ENCODE measurements around the gene SEC62.
"Not testable (repeated sequence)": the region's sequence is repeated elsewhere in the genome, so short reads cannot be mapped to it uniquely, and the experiment has no call there.

The SEC62 gene

DNA sequence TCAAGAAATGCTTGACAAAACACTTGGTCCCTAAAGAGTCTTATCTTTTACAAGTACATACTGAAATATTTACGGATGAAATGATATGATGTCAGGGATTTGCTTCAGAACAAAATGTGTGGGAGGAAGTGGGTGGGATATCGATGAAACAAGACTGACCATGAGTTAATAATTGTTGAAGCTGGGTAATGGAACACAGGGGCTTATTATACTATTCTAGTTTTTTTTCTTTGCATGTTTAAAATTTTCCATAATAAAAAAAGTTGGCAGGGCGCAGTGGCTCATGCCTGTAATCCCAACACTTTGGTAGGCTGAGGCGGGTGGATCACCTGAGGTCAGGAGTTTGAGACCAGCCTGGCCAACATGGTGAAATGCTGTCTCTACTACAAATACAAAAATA, 52.7 kb downstream of the SEC62 start:
- DNase-seq, result not testable (repeated sequence)

DNA sequence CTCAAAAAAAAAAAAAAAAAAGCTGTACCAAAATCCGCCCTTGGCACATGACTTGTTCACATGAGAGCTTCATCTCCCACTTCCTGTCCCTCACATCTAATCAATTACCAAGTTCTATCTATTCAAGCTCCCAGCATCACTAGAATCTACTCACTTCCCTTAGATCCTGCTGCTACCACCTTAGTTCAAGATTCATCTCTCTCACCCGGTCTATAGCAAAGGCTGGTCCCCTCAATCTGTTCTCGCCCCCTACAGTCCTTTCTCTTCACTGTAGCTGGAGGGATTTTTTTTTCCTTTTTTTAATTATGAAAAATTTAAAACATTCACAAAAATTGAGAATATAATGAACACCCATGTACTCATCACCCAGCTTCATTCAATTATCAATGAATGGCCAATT, 54.5 kb downstream of the SEC62 start:
- no peak for DNase-seq

DNA sequence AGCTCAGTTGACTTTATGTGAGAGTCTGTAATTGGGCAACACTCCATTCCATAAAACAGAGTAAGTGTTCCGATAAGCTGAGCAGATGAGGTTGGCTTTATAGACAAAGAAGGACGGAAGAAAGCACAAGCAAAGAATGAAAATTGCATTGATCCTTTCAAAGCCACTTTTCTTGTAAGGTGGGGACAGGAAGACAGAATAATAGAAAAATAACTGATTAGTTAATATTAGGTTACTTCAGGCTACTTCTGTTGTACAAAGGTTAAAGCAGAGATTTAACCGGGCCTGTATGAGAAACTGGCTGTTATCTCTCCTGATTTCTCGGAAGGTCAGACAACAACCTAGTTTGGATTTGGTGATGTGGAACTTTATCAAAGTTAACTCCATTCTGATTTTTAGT, 55.7 kb downstream of the SEC62 start:
- DNase-seq, result no peak

DNA sequence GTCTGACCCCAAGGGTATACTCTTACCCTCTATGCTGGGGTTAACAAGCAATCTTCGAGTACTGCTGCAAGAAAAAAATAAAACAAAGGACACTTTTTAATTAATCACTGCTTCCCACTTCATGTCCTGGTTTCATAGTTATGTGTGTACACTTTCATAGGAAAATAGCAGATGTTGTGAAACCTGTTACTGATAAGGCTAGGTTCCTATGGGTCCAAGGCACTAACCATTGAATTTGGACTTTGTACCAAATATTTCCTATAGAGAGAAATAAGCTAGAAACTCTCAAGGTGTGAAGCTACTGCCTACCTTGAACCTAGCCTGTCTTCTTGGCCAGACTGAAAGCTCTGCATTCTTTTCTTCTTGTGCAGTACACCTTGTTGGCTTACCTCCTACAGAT, 56.6 kb downstream of the SEC62 start:
- DNase-seq, result no peak

DNA sequence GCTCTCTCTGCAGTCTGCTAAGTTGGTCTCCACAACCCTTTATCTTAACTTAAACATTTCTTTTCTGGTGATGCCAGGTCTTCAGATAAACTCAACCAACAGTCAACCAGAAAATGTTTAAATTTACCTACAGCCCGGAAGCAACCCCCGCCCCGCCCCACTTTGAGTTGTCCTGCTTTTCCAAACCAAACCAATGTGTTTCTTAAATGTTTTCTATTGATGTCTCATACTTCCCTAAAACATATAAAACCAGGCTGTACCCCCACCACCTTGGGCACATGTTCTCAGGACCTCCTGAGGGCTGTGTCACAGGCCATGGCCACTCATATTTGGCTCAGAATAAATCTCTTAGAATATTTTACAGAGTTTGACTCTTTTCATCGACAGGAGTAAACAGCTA, 58.0 kb downstream of the SEC62 start:
- no peak for DNase-seq

DNA sequence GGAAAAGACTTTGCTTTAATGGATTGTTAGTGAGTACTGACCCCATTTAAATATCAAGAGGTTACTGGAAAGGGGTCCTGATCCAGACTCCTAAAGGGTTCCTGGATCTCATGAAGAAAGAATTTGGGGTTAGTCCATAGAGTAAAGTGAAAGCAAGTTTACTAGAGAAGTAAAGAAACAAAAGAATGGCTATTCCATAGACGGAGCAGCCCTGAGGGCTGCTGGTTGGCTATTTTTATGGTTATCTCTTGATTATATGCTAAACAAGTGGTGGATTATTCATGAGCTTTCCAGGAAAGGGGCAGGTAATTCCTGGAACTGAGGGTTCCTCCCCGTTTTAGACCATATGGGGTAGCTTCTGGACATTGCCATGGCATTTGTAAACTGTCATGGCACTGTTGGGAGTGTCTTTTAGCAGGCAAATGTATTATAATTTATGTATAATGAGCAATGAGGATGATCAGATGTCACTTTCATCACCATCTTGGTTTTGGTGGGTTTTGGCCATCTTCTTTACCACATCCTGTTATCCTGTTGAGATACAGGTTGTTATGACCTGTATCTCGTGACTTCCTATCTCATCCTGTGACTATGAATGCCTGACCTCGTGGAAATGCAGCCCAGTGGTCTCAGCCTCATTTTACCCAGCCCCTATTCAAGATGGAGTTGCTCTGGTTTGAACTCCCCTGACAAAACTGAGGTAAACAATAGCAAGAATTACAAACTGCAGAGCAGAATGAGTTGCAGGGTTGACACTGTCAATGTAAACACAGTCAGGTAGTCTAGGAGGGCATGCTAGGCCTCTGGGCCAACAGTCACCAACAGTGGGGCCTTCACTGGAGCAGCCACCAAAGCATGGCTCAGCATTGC, 60.9 kb downstream of the SEC62 start:
- no peak for DNase-seq

DNA sequence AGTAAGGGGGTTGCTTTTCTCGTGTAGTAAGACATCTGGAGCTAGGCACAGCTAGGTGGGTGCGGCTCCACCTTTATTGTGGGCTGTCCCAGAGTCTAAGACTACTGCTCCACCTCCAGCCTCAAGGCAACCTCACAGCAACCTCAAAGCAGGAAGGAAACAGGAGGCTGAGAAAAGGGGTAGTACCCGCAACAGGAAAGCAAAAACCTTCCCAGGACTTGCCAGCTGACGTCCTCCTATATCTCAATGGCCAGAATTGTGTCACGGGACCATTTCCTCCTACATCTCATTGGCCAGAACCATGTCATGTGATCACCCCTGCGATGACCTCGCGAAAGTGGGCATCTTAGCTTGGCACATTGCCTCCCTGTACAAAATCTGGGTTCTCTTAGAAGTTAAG, 66.9 kb downstream of the SEC62 start:
- DNase-seq, result peak; percentile 59

DNA sequence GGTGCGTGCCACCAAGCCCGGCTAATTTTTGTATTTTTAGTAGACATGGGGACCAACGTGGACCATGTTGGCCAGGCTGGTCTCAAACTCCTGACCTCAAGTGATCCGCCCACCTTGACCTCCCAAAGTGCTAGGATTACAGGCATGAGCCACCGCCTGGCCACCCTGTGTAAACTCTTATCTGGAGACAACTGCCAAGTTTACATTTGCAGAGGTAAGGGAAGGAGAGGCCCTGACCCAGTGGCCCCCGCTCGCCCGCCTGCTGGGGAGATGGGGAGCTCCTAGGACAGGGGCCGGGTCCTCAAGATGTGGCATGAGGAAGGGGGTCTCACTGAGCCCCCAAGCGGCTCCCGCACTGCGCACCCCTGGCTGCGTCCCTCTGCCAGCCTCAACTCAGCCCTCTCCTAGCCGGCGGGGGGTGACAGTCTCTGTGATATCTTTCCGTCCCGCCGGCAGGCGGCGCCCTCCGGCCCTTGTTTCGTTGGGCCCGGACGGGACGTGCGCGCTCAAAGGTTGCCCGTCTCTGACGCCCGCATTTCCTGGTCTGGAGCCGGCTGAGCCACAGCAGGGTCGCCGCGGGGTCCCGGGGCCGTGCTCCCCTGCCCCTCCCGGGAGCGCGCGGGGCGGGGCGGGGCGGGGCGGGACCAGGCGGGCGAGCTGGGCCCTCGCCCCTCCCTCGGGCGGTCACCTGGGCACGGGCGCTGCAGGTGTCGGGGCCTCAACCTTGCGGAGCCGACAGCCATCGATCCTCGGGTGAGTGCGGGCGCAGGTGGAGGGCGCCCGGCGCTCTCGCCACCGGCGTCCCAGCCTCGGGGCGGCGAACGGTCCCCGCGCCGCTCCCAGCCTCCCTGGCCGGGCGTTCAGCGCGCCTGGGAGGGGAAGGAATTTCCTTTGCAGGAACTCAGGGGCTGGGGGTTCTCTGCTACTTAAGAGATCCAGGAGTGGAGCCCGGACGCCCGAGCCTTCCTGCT, 71.1 kb downstream of the SEC62 start, which contains the start of gene GPR160:
TSS of gene GPR160 (plus strand) at position 533 of the 971 bp plus-strand sequence. CDS start 45,978 bp downstream, outside the sequence.
- DNase-seq, result peak; percentile 82

DNA sequence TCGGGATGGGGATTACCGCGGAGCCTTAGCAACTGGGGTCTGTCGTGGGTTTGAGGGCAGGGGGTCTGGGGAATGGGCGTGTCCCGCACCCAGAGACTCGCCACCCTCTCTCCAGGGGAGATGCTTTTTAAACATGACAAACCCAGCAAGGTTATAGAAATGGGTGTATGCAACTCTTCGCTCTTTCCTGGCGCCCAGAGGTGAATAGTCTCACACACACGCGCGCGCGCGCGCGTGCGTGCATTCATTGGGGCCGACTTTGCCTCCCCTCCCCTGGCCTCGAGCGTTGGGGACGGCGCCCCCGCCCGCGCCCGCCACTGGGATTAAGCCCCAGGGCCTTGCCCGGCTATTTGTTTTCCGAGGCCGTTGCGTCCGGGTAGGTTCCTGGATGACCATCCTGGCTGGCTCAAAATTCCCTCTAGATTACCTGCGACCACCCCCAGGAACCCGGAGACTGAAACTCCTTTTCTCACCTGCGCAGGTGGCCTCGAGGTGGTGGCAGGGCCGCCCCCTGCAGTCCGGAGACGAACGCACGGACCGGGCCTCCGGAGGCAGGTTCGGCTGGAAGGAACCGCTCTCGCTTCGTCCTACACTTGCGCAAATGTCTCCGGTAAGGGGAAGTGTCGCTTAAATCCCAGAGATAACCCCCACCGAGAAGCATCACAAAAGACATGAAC, 72.0 kb downstream of the SEC62 start:
- DNase-seq, result peak; percentile 37

DNA sequence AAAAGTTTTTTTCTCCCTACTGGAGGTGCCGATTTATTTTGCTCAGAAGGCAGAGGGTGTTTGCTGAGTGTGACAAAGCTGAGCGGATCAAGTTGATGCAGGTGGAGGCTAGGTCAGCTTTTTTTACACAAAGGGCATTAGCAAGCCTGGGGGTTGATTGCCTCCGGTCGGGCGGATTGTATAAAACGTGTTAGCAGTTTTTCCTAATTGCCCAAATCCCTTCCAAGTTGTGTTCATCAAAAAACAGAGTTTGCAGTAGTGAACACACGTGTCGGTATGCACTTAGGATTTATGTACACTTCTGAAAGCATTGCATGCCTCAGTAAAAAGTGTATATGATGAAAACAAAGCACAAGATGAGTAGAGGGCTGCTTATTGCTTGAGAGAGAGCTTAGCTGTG, 73.8 kb downstream of the SEC62 start:
- DNase-seq, result no peak

DNA sequence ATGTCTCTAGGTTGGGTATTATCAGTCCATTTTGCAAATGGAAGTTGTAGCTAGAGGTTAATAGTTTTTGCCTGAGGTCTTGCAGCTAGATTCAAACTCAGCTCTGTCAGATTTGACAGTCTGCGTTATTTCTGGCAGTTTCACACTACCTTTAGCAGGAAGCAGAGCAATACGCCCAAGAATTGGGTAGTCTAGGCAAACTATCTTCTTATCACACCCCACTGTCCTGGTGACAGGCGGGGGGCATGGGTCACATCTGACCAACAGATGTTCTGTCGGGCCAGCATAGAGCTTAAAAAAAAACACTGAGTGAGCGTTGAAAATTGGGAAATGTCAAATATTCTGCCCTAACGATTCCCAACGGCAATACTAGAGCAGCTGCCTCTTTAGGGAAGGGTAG, 76.9 kb downstream of the SEC62 start:
- DNase-seq, result no peak

DNA sequence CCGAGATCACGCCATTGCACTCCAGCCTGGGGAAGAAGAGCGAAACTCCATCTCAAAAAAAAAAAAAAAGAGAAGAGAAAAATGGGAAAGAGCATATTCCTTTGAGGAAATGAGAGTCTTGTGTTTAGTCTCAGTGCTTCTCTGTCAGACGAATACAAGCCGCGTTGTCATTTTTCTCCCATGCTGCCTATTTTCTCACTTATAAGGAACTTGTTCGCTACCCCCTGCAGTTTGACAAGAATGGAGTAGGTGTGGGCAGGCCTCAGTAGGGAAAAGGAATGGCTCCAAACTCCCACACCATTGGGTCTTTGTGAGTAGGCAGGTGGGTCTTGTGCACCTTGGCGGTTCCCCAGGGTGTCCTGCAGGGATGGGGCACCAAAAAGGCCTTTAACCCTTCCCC, 77.7 kb downstream of the SEC62 start:
- no peak for DNase-seq

DNA sequence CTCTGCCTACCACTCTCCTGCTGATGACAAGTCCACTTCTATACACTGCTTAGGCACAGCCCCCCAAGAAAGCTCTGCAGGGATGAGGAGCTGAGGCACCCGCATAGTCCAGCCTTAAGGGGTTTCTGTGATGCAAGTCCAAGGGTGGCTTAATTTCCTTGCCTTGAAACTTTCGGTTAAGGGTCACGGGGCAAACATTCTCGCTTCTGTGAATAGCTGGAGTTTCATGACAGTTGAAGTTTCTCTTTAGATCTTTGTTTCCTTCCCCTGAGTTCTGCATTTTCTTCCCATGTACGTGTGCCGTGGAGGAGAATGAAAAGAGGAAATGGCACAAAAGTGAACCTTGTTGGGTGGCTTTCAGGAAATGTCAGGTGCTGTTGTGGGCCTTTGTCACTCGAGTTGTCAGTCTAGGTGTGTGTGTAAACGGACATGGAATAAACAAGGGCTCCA, 78.2 kb downstream of the SEC62 start:
- DNase-seq, result peak; percentile 42

DNA sequence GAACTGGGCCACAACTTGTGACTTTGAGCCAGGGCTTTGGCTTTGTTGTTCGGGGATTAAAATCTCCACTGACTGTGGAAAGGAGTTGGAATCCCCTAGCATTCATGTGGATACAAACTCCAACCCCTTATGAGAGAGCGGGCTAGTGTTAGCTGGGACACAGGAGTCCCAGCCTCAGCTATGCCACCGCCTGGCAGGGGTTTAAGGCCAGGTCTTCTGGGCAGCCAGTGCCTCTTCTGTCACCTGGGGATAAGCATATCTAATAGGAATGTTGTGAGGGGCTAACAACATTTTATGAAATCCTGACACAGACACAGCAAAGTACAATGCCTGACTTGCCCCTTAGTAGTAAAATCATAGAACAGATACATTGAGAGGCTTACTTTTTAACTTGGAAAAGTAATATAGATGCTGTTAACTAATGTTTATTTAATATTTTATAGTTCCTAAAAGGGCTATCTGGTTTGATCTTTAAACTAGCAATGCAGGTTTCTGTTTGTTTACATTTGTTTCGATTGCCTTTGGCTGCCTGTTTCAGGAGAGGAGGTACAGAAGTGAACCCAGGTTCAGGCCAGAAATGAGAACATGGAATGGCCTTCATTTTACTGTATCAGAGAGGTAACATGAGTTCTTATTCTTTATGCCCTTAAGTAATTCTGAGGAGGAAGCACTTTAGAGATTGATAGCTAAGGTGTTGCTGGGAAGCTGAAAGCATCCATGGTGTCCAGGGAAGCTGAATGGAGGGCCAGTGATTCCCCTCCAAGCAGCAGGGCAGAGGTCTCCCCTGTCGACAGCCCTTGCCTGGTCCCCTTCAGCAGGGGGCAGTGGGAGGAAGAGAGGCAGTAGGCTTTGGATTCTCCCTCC, 79.9 kb downstream of the SEC62 start:
- no peak for DNase-seq

DNA sequence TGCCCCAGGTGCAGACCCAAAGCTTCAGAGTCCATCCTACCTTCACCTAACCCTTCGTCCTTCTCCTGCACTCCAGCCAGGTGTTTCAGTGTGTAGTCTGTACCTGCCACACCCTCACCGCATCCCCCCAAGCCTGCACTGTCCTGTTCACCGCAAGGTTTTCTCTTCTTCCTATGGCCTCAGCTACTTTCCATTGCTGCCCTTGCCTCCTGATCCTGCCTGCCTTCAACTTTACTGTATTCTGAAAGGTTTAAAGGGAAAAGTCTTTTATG, 80.5 kb downstream of the SEC62 start:
- DNase-seq, result no peak
